ACHN (cell line): ENCODE measurements around the gene BEST1.
"Not testable (repeated sequence)": the region's sequence is repeated elsewhere in the genome, so short reads cannot be mapped to it uniquely, and the experiment has no call there.

ENCODE experiments used
- DNase-seq: peaks from one replicate; pipeline ENCODE4 v3.0.0-alpha.2; 2015
- in situ Hi-C: cut with HindIII; loops from 2 replicates; pipeline ENCODE4 v1.10.0; 2017; ENCODE audit warnings: low sequenced_read_pairs, low pct_ligation_motif_present, low pct_unique_long_range_greater_than_20kb

BEST1 gene

DNA sequence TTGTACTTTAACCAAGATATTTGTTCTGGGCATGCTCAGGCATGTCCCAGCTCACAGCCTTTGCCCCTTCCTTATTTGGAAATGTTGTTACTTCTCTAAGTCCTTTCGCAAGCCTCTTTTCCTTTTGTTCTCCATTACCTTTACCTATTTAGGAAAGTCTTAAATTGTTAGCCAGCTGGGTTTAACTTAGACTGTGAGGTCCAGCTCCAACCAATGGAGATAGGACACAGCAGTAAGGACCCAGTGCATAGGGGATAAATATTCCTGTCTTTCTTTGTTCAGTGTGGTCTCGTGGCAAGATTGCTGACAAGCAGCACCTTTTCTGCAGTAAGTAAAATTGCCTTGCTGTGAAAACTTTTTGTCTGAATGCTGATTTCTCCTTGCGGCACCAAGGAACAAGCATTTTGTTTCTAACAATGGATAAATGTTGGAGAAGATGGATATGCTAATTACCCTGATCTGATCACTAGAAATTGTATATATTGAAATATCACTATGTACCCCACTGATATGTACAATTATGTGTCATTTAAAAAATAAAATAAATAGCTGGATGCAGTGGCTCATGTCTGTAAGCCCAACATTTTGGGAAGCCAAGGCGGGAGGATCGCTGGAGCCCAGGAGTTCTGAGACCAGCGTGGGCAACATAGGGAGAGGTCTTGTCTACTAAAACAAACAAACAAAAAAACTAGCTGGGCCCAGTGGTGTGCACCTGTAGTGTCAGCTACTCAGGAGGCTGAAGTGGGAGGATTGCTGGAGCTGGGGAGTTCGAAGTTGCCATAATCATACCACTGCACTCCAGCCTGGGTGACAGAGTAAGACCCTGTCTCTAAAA lies 49.2 kb downstream of the BEST1 start:
- in situ Hi-C loops = no loop called here
- DNase-seq = peak; percentile 14

DNA sequence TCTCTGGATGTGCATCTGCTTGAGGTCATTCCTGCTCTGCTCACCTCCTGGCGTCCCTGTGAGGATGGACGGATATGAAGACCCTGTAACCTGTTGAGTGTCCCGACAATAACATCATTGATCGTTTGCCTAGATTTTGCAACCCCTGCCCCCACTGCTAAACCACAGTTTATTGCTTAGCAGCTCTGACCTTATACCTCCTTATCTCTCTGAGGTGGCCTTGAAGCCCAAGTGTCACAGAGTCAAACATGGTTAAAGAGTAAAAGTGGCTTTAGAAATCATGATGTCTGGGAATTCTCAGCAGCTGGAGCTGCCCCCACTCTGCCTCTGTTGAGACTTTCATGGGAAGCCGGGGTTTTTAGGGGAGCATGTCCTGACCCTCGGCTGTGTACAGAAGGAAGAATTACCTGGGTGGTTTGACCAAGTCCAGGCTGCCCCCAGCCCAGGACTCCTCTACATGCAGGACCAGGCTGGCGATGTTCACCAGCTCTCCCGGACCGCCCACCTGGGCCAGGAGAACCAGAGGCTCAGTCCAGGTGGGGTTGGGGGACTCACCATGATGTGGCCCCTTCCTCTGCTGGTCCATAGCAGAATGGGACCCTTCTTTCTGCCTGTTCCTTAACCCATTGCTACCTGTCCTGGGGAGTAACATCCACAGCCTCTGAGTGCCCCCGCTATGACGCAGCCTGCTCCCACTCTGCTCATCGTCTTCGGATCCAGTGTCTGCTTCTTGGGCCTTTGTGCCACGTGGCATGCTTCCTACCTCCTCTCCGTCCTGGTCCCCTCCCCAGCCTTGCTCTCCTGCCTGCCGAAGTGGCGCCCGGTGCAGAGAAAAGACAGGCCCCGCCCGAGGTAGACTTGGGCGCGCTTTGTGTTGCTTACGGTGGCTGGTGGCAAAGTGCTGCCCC lies 50.6 kb downstream of the BEST1 start:
- in situ Hi-C loops = no loop called here
- no peak for DNase-seq

DNA sequence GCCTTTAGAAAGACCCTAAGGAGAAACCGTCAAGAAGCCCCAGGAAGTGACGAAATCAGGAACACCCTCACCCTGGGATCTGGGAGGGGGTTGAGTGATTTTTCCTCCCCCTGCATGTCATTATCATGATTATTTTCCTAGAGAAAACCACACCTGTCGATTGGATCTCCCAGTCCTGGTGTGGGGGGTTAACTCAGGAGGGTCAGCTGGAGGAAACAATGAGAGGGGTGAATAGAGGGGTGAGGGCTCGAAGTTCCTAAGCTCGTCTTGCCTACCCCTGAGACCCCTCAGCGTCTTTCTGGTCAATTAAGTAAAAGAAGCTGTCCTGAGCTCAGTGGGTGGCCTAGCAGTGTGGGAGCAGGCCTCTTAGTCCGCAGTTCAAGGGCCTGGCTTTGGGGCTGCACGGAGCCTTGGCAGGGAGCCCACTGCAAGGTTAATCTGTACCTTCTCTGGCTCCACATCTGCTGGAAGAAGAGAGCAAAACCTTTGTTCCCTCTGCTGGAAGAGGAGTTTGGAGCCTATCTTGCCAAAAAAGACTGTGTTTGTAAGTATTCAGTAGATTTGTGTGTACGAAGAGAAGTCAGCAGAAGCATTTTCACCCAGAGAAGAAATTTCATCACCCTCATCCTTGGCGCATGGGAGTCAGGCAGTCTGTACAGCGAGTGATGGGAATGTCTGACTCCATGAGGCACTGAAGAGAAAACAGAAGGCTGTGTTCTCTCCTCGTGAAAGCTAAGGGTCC lies 51.5 kb downstream of the BEST1 start:
- in situ Hi-C loops = no loop called here
- DNase-seq = peak; percentile 35

DNA sequence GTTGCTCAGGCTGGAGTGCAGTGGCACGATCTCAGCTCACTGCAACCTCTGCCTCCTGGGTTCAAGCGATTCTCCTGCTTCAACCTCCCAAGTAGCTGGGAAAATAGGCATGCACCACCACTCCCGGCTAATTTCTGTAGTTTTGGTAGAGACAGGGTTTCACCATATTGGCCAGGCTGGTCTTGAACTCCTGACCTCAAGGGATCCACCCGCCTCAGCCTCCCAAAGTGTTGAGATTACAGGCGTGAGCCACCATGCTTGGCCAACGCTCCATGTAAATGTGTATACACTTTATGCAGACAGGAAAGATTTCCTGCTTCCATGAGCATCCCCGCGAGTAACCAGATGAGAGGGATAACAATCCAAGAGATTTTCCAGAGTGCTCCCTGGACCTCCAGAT lies 52.1 kb downstream of the BEST1 start:
- DNase-seq, in situ Hi-C loops: not testable (repeated sequence)

DNA sequence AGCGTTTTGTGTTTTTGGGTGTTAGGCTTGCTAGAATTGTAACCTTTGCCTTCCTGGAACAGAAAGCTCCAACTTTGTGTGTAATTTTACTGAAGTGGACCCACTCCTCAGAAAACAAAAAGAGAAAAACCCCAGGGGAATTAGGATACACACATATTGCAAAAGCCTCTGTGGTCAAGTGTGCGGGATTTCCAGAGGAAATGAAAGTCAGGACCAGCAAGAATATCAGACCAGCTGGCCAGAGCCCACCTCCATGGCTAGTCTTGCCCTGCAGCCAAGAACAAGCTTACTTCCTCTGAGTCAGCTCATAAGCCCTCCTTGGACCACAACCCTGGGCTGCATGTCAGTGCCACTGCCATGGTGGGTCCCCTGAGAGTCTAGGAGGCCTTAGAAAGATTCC lies 54.3 kb downstream of the BEST1 start:
- DNase-seq = no peak
- in situ Hi-C loops = no loop called here

DNA sequence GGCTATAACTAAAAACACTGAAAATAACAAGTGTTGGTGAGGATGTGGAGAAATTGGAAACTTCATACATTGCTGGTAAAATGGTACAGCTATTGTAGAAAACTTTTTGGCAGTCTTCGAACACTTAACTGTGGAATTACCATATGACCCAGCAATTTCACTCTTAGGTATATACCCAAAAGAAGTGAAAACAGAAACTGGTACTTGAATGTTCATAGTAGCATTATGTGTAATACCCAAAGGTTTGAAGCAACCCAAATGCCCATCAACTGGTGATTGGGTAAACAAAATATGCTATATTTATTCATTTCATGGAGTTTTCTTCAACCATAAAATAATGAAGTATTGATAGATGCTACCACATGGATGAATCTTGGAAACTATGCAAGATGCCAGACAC lies 58.0 kb downstream of the BEST1 start:
- in situ Hi-C loops = no loop called here
- DNase-seq = no peak

DNA sequence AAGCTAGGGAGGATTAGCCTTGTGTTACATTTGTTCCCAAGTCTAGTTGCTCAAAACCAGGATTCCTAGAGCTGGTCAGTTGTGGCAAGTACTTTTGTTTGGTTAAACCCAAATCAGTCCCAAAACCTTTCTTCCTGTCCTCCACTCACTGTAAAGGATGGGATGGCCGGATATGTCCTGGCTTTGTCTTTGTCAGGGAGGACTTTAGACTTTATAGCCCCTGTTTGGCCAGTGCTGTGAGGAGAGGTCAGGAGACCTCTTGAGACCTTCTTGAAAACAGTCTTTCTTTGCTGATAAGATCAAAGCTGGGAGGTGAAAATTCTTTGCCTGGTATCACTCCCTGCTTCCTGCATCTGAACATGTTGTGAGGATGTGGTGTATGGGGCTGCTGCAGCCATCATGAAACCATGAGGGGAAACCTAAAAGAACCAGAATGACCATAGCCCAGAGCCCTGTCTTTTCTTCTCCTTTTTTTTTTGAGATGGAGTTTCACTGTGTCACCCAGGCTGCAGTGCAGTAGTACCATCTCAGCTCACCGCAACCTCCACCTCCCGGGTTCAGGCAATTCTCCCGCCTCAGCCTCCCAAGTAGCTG lies 60.9 kb downstream of the BEST1 start:
- in situ Hi-C loops = no loop called here
- DNase-seq = no peak

DNA sequence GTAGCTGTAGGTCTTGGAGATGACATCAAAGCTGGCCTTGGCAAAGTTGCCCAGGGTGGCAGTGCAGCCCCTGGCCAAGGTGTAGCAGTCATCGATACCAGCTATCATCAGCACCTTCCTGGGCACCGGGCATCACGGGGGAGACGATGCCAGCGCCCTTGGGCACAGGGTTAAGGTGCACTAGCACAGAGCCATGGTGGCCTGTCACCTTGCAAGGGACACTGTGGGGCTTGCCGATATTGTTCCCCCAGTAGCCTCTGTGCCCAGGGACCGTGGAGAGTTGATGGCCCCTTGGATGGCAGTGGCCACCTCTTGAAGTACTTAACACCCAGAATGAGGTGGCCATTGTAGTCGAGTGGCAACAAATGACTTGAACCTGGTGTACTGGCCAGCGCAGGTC lies 61.7 kb downstream of the BEST1 start:
- no peak for DNase-seq
- in situ Hi-C loops = no loop called here

DNA sequence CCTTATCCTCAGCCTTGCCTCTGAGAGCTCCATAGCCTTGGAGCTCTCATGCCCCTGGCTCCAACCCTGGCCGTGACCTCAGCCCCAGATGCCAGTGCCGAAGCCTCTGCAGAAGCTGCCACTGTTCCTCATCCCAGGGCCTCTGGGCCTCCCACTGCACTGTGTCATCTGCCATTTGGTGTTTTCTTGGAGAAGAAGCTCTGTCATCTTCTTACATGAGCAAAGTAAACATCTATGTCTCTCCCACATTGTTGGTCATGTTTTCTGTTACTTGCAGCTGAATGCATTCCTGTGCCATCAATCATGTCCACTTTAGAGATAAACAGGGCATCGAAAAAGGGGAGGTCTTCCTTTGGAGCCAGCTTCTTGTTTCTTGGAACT lies 62.3 kb downstream of the BEST1 start:
- DNase-seq = no peak
- in situ Hi-C loops = no loop called here

DNA sequence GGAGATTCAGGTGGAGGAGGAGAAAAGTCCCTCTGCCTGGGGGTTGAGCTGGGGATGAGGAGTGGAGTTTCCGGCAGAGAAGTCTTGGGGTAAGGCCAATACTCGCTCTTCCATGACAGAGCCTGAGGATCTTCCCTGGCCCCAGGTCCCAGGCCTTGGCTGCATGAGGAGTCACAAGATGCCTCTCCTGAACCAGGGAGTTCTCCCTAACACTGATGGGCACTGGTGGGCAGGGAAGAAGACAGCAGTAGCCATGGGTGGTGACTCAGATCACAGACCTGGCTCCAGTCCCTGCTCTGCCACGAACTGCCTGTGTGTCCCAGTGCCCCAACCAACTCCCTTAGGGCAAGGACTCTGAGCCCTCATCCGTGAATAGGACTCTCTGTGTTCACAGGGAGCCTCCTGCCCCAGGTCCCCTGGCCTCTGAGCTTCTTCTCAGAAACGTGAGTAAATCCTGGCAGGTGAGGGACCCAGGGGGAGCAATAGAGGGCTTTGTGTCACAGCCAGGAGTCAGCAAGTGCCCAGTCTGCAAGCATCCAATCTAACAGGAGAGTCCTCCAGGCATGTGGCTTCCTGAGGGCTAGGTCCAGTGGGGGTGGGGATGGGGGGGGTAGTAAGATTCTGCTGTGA lies 62.8 kb downstream of the BEST1 start:
- in situ Hi-C loops = no loop called here
- peak; percentile 27 for DNase-seq
